ENCODE data around the gene LRRC8A. TPM values are rescaled to one million over a fixed set of nuclear protein-coding genes. Genes with fewer than 3 reads are reported as not detected.
"Not testable (repeated sequence)": the region's sequence is repeated elsewhere in the genome, so short reads cannot be mapped to it uniquely, and the experiment has no call there.

Gene LRRC8A
- total and polyA plus RNA-seq, 5 donors from 2014 or later: 29.3 to 39.7 (median 31.9) TPM

- H3K27me3 Mint-ChIP-seq; H3K27me3 ChIP-seq (ENCODE audit: control insufficient read depth, insufficient read depth, low read length); H3K4me3 ChIP-seq (ENCODE audit: low read depth, low read length); H3K9me3 Mint-ChIP-seq; H3K36me3 Mint-ChIP-seq; H3K4me3 Mint-ChIP-seq; H3K4me1 ChIP-seq (ENCODE audit: control insufficient read depth, insufficient read depth, low read length, poor library complexity, severe bottlenecking); DNase-seq; H3K36me3 ChIP-seq (ENCODE audit: control insufficient read depth, insufficient read depth, low read length); H3K27ac ChIP-seq (ENCODE audit: insufficient read depth, low read length, poor library complexity, severe bottlenecking); ATAC-seq (ENCODE audit: low read depth in 2 of 2); H3K4me1 Mint-ChIP-seq; H3K9me3 ChIP-seq (ENCODE audit: control insufficient read depth in 2 of 2, low read length in 2 of 2): not testable (repeated sequence)
- H3K27ac Mint-ChIP-seq: peak overlapping the region in 1 of 3 donors; percentile 69
Observed at GRCh38 chr9:128843171-128843570, 38.8 kb upstream of the LRRC8A start.

DNA sequence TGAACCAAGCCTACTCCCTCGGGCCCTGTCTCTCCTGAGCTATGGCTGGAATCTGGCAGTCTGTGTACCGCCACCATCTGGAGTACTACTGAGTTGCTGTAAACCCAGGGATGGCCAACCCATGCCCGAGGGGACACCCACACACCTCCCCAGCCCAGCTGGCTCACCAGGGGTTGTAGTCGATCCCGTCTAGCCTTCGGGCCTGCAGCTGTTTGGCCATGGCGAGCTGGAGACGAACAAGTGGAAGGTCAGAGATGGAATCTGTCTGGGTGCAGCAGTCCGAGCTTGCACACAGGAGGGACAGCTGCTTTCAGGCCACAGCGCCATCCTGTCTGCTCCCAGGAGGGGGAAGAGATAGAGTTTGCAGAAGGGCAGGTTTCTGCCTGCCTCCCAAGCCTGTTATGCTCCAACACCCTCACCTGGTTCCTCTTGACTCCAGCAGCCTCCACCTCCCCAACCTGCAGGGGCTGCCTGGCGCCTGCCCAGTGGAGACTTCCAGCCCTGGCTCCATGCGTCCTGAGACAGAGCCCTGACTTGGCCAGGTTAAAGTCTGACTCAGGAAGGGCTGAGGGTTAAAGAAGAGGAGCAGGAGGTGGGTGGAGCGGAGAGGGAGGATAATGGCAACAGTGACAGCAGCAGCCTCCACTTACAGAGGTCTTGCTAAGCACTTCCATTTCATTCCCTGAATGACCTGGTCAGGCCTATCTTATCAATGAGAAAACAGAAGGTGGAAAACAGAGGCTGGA is 36.6 kb upstream of the LRRC8A start:
- no peak for DNase-seq
- no peak overlapping the region for H3K4me3 ChIP-seq (ENCODE audit: low read depth, low read length)
- Mint-ChIP-seq H3K27ac (no peak overlapping the region), H3K4me3 (no peak overlapping the region), H3K36me3 (peaks cover 13% of the 10 kb centered on the region), H3K9me3 (peaks cover 0 to 9% (median 0%) of the 10 kb centered on the region in 7 donors), H3K4me1 (peaks cover 0 to 4% (median 1%) of the 10 kb centered on the region in 4 donors), H3K27me3 (peaks cover 4% of the 10 kb centered on the region)
- H3K9me3 ChIP-seq (ENCODE audit: control insufficient read depth in 2 of 2, low read length in 2 of 2): no peaks in the 10 kb centered on the region
- H3K27ac ChIP-seq (ENCODE audit: insufficient read depth, low read length, poor library complexity, severe bottlenecking): no peak overlapping the region
- peaks cover 8% of the 10 kb centered on the region for H3K36me3 ChIP-seq (ENCODE audit: control insufficient read depth, insufficient read depth, low read length)
- H3K4me1 ChIP-seq (ENCODE audit: control insufficient read depth, insufficient read depth, low read length, poor library complexity, severe bottlenecking): no peaks in the 10 kb centered on the region
- no peak for ATAC-seq (ENCODE audit: low read depth in 2 of 2)
- no peaks in the 10 kb centered on the region for H3K27me3 ChIP-seq (ENCODE audit: control insufficient read depth, insufficient read depth, low read length)

- Mint-ChIP-seq H3K27ac (no peak overlapping the region), H3K4me1 (peaks cover 0 to 4% (median 1%) of the 10 kb centered on the region in 4 donors), H3K9me3 (peaks cover 0 to 20% (median 6%) of the 10 kb centered on the region in 7 donors), H3K36me3 (peaks cover 26% of the 10 kb centered on the region), H3K4me3 (no peak overlapping the region), H3K27me3 (no peaks in the 10 kb centered on the region)
- H3K9me3 ChIP-seq (ENCODE audit: control insufficient read depth in 2 of 2, low read length in 2 of 2): peaks cover 5 to 6% of the 10 kb centered on the region in 2 experiments
- DNase-seq (no peak), ATAC-seq (ENCODE audit: low read depth in 2 of 2) (no peak)
- H3K27ac ChIP-seq (ENCODE audit: insufficient read depth, low read length, poor library complexity, severe bottlenecking): no peak overlapping the region
- no peaks in the 10 kb centered on the region for H3K4me1 ChIP-seq (ENCODE audit: control insufficient read depth, insufficient read depth, low read length, poor library complexity, severe bottlenecking)
- H3K36me3 ChIP-seq (ENCODE audit: control insufficient read depth, insufficient read depth, low read length): peaks cover 8% of the 10 kb centered on the region
- H3K4me3 ChIP-seq (ENCODE audit: low read depth, low read length): no peak overlapping the region
- H3K27me3 ChIP-seq (ENCODE audit: control insufficient read depth, insufficient read depth, low read length): no peaks in the 10 kb centered on the region
Observed at GRCh38 chr9:128846680-128847030, 35.3 kb upstream of the LRRC8A start.

DNA sequence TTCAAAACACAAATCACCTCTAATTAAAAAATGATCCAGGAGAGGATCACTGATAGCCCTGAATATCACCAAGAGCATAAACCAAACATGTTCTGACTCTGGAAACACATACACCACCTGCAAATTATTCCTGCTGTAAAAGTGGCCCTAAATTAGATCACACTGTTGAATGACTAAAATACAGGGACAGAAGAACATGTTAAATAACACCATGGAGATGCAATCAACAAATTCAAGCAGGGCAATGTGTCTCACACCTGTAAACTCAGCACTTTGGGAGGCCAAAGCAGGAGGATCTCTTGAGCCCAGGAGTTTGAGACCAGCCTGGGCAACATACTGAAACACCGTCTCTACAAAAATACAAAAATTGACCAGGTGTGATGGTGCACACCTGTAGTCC is 34.1 kb upstream of the LRRC8A start:
- Mint-ChIP-seq H3K9me3 (peaks cover 0 to 20% (median 6%) of the 10 kb centered on the region in 7 donors), H3K4me1 (peaks cover 0 to 4% (median 1%) of the 10 kb centered on the region in 4 donors), H3K4me3 (no peak overlapping the region), H3K36me3 (peaks cover 21% of the 10 kb centered on the region), H3K27ac (no peak overlapping the region), H3K27me3 (no peaks in the 10 kb centered on the region)
- ATAC-seq (ENCODE audit: low read depth in 2 of 2) (no peak), DNase-seq (no peak)
- Histone ChIP-seq H3K4me3 (ENCODE audit: low read depth, low read length) (no peak overlapping the region), H3K36me3 (ENCODE audit: control insufficient read depth, insufficient read depth, low read length) (no peaks in the 10 kb centered on the region), H3K4me1 (ENCODE audit: control insufficient read depth, insufficient read depth, low read length, poor library complexity, severe bottlenecking) (no peaks in the 10 kb centered on the region), H3K27me3 (ENCODE audit: control insufficient read depth, insufficient read depth, low read length) (no peaks in the 10 kb centered on the region), H3K27ac (ENCODE audit: insufficient read depth, low read length, poor library complexity, severe bottlenecking) (no peak overlapping the region), H3K9me3 (ENCODE audit: control insufficient read depth in 2 of 2, low read length in 2 of 2) (peaks cover 5 to 6% of the 10 kb centered on the region in 2 experiments)

DNA sequence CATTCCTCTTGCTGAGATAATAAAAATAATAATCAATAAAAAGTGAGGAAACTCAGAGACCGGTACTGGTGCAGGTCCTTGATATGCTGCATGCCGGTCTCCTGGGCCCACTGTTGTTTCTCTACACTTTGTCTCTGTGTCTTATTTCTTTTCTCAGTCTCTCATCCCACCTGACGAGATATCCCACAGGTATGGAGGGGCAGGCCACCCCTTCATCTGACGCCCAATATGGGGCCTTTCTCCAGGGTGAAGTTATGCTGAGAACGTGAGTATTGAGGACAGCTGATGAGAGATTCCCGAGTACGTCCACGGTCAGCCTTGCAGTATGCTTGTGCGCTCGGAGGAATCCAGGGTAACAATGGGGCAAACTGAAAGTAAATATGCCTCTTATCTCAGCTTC is 30.9 kb upstream of the LRRC8A start:
- not testable (repeated sequence) for H3K36me3 ChIP-seq (ENCODE audit: control insufficient read depth, insufficient read depth, low read length); H3K4me3 ChIP-seq (ENCODE audit: low read depth, low read length); H3K27me3 ChIP-seq (ENCODE audit: control insufficient read depth, insufficient read depth, low read length); ATAC-seq (ENCODE audit: low read depth in 2 of 2); H3K9me3 ChIP-seq (ENCODE audit: control insufficient read depth in 2 of 2, low read length in 2 of 2); H3K4me1 ChIP-seq (ENCODE audit: control insufficient read depth, insufficient read depth, low read length, poor library complexity, severe bottlenecking); H3K27me3 Mint-ChIP-seq; H3K27ac Mint-ChIP-seq; H3K4me1 Mint-ChIP-seq; DNase-seq; H3K27ac ChIP-seq (ENCODE audit: insufficient read depth, low read length, poor library complexity, severe bottlenecking); H3K4me3 Mint-ChIP-seq
- Mint-ChIP-seq H3K36me3 (peaks cover 21% of the 10 kb centered on the region), H3K9me3 (peaks cover 0 to 20% (median 6%) of the 10 kb centered on the region in 7 donors)

- H3K27ac Mint-ChIP-seq; H3K4me3 ChIP-seq (ENCODE audit: low read depth, low read length); H3K27me3 ChIP-seq (ENCODE audit: control insufficient read depth, insufficient read depth, low read length); H3K36me3 ChIP-seq (ENCODE audit: control insufficient read depth, insufficient read depth, low read length); H3K27ac ChIP-seq (ENCODE audit: insufficient read depth, low read length, poor library complexity, severe bottlenecking); H3K4me1 Mint-ChIP-seq; H3K9me3 ChIP-seq (ENCODE audit: control insufficient read depth in 2 of 2, low read length in 2 of 2); ATAC-seq (ENCODE audit: low read depth in 2 of 2); H3K27me3 Mint-ChIP-seq; H3K4me3 Mint-ChIP-seq; H3K4me1 ChIP-seq (ENCODE audit: control insufficient read depth, insufficient read depth, low read length, poor library complexity, severe bottlenecking): not testable (repeated sequence)
- peak in 2 of 3 donors; percentile 16 to 50 for DNase-seq
- Mint-ChIP-seq H3K9me3 (peaks cover 0 to 20% (median 6%) of the 10 kb centered on the region in 7 donors), H3K36me3 (peaks cover 21% of the 10 kb centered on the region)
Observed at GRCh38 chr9:128851779-128852600, 29.9 kb upstream of the LRRC8A start.

DNA sequence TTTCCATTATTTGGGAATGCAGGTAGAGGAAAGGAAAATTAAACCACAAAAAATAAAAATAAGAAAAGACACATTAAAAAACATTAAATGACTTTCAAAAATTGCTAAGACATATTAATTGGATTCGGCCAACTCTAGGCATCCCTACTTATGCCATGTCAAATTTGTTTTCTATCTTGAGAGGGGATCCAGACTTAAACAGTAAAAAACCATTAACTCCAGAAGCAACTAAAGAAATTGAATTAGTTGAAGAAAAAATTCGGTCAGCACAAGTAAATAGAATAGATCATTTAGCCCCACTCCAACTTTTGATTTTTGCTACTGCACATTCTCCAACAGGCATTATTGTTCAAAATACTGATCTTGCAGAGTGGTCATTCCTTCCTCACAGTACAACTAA is 29.3 kb upstream of the LRRC8A start:
- H3K4me3 Mint-ChIP-seq; H3K9me3 ChIP-seq (ENCODE audit: control insufficient read depth in 2 of 2, low read length in 2 of 2); H3K27ac Mint-ChIP-seq; H3K4me1 ChIP-seq (ENCODE audit: control insufficient read depth, insufficient read depth, low read length, poor library complexity, severe bottlenecking); ATAC-seq (ENCODE audit: low read depth in 2 of 2); H3K36me3 ChIP-seq (ENCODE audit: control insufficient read depth, insufficient read depth, low read length); H3K27ac ChIP-seq (ENCODE audit: insufficient read depth, low read length, poor library complexity, severe bottlenecking); H3K4me3 ChIP-seq (ENCODE audit: low read depth, low read length); DNase-seq; H3K4me1 Mint-ChIP-seq; H3K27me3 Mint-ChIP-seq; H3K27me3 ChIP-seq (ENCODE audit: control insufficient read depth, insufficient read depth, low read length): not testable (repeated sequence)
- Mint-ChIP-seq H3K36me3 (peaks cover 19% of the 10 kb centered on the region), H3K9me3 (peaks cover 0 to 19% (median 6%) of the 10 kb centered on the region in 7 donors)

All from CD4-positive, CD25-positive, alpha-beta regulatory T cell (primary cell).